NB4 (cell line): Measurements from ENCODE around the gene MEF2B.

ENCODE experiments used
- DNase-seq: peaks from one replicate; pipeline ENCODE4 v3.0.0; 2010; ENCODE audit warnings: low read depth
- H3K4me3 ChIP-seq: one replicate; pipeline ENCODE4 v1.5.1; 2011; ENCODE audit warnings: mild to moderate bottlenecking, low read depth, low read length, moderate library complexity
- MYC ChIP-seq: IDR thresholded peaks from 2 replicates; pipeline ENCODE4 v1.6.1; 2011; ENCODE audit warnings: low read depth, low read length
- POLR2A ChIP-seq: IDR thresholded peaks from 2 replicates; pipeline ENCODE4 v1.6.1; 2011; ENCODE audit warnings: mild to moderate bottlenecking; ENCODE audit not compliant: insufficient read length; ENCODE audit errors: extremely low read depth
- TF ChIP-seq, protein P1 (sequence below): IDR thresholded peaks from one replicate; pipeline ENCODE4 v1.5.1; 2012; ENCODE audit warnings: low read depth, low read length
- TF ChIP-seq, protein P2 (sequence below): IDR thresholded peaks from 2 replicates; pipeline ENCODE4 v1.6.1; 2011; ENCODE audit warnings: low read depth, low read length

MEF2B gene

DNA sequence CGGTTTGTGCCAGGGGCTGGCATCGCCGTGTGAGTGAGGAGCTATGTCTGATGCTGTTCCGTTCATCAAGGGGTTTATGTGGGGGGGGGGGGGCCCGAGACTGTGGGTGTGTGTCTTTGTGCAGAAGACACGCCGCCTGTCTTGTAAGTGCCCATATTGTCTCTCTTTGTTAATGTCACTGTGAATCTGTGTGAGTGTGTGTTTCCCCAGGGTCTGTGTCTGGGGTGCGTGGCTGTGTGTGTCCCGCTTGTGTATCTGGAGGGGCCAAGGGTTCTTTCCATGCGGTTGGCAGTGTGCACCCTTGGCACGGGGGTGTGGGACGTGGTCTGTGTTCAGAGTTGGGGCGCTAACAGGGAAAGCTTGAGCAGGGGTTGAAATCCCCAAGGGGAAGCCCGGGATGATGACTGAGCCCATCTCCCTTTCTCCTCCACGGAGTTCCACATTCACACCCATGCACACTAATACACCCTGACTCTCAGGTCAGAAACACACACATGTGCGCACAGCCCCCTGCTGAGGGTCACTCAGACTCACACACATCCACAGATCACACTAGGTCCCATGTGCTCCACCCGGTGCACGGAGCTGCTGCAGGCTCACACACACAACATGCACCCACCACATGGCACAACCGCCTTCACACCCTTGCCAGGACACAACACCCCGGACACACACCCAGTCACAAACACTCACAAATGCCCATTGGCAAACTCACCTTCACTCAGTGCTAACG, 43.5 kb upstream of the MEF2B start:
- no peak for DNase-seq
- no peak for TF ChIP-seq POLR2A
- no peak for TF ChIP-seq MYC
- H3K4me3 ChIP-seq = no peak overlapping the region

DNA sequence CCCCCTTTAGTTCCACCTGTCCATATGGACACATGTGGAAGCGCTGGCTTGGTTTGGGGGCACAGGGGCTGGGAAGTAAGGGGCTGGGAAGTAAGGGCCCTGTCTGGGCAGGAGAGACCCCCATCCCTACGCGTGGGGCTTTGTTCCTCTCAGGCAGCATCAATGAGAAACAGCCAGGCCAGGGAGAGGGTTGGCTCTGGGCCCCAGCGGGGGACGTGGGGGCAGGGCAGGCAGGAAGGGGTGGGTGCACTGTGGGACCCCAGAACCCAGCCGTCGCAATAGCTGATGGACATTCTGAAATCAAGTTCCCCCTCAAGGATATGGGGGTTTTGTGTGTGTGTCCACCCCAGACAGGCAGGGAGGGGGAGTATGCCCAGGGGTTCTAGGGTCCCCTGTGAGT, 42.9 kb upstream of the MEF2B start:
- H3K4me3 ChIP-seq = no peak overlapping the region
- no peak for DNase-seq
- TF ChIP-seq POLR2A (no peak), MYC (no peak)
- TF ChIP-seq, protein P1, sequence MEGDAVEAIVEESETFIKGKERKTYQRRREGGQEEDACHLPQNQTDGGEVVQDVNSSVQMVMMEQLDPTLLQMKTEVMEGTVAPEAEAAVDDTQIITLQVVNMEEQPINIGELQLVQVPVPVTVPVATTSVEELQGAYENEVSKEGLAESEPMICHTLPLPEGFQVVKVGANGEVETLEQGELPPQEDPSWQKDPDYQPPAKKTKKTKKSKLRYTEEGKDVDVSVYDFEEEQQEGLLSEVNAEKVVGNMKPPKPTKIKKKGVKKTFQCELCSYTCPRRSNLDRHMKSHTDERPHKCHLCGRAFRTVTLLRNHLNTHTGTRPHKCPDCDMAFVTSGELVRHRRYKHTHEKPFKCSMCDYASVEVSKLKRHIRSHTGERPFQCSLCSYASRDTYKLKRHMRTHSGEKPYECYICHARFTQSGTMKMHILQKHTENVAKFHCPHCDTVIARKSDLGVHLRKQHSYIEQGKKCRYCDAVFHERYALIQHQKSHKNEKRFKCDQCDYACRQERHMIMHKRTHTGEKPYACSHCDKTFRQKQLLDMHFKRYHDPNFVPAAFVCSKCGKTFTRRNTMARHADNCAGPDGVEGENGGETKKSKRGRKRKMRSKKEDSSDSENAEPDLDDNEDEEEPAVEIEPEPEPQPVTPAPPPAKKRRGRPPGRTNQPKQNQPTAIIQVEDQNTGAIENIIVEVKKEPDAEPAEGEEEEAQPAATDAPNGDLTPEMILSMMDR = no peak
- TF ChIP-seq, protein P2, sequence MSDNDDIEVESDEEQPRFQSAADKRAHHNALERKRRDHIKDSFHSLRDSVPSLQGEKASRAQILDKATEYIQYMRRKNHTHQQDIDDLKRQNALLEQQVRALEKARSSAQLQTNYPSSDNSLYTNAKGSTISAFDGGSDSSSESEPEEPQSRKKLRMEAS = no peak

DNA sequence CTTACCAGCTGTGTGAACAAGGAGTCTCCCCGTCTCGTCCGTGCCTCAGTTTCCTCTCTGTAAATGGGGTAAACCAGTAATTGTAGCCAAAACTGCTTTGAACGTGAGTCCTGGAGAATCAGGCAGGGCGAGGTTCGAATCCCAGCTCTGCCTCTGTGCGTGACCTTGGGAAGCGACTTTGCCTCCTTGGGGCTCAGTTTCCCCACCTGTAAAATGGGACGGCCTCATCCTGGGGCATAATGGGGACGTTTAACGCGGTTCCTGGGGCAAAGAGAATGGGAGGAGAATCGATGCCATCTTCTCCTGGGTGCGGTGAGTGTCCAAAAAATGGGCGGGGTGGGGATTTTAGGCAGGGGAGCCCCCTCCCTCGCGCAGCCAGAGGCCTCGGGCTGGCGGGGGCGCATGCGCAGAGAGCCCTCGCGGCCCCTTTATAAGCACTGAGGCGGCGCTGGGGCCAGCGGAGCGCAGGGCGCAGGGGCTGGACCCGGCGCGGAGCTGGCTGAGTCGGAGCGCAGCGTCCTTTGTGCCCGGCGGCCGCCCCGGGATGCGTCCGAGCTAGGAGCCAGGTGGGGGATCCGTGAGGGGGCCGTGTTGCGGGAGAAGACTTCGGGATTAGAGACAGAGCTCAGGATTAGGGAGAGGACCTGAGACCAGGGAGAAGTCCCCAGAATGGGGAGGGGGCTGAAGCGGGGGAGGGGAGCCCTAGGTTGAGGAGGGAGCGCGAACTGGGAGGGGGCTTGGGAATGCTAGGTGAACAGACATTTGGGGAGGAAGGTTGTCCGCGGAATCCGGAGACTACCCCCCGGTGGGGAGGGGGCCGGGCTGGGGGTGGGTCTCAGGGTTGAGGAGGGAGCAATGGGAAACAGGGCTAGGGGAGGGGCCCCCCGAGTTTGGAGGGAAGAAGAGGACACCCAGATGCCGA, 41.7 kb upstream of the MEF2B start, which contains the start of gene NCAN:
TSS of gene NCAN (plus strand) at position 460 of the 922 bp plus-strand sequence. CDS start 4,996 bp downstream, outside the sequence.
- H3K4me3 ChIP-seq = no peak within 1 kb of the TSS
- TF ChIP-seq, protein P2 = no peak
- TF ChIP-seq MYC (no peak), POLR2A (no peak)
- TF ChIP-seq, protein P1 = no peak
- DNase-seq = no peak

DNA sequence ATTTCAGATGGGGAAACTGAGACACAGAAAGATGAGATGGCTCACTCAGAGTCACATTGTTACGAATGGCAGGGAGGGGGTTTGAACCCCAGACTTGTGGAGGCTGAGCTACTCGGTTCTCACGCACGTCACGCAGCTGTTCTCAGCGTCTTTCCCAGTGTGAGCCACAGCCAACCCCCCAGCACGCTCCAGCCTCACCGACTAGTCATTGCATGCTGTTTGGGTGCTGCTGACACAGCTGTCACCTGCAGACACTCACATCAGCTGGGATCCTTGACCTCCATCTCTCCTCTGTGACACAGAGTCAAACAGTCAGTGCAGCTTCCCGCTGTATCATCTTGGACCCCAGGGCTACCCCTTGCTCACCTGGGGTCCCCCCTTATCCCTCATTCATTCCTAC, 39.3 kb upstream of the MEF2B start:
- no peak for TF ChIP-seq POLR2A
- TF ChIP-seq, protein P2 = no peak
- TF ChIP-seq, protein P1 = no peak
- TF ChIP-seq MYC = no peak
- DNase-seq = no peak
- no peak overlapping the region for H3K4me3 ChIP-seq

DNA sequence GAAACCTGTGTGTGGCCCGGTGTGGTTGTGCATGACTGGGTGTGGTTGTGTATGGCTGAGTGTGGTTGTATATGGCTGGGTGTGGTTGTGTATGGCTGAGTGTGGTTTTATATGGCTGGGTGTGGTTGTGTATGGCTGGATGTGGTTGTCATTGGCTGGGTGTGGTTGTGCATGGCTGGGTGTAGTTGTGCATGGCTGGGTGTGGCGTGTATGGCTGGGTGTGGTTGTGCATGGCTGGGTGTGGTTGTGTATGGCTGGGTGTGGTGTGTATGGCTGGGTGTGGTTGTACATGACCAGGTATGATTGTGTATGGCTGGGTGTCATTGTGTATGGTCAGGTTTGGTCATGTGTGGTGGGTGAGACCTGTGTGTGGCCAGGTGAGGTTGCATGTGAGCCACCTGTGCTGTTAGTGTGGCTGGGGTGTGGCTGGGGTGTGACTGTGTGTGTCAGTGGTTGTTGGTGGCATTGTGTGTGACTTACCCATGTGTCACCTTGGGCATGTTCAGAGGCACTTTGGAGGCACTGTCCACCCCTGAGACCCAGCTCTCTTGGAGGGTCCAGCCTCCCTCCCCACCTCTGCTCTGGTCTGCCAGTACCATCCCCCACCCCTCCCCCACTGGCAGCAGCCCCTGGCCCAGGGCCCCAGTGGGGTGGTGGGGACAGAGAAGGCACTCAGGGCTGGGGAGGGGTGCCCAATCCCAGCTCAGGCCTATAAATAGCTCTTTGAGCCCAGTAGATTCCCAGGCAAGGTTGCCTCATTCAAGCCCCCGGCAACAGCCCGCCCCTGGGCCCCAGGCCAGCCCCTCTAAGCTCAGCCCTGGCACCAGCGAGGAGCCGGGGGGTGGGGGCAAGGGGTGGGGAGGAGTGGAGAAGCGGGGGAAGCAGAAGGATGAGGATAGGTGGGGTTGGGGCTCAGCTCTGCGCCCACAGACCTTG, 37.8 kb upstream of the MEF2B start:
- H3K4me3 ChIP-seq = no peak overlapping the region
- no peak for TF ChIP-seq MYC
- TF ChIP-seq, protein P1 = no peak
- no peak for TF ChIP-seq POLR2A
- no peak for DNase-seq

DNA sequence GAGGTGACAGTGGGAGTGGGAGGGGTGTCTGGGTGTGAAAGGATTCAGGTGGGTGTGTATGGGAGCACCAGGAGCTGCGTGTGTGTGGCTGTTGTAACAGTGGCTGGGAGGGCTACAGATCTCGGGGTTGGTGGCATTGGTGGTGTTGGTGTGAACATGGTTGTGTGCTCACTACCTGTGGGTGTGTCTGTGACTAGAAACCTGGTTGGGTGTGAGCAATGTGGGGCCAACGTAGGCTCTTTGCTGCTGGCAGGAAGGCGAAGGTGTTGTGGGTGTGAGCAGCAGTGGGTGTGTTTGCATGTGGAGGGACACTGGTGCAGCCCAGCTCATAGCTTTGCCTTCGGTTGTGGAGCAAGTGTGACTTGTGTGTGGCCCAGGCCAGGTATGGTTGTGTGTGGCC, 36.9 kb upstream of the MEF2B start:
- TF ChIP-seq POLR2A (no peak), MYC (no peak)
- TF ChIP-seq, protein P1 = no peak
- TF ChIP-seq, protein P2 = no peak
- H3K4me3 ChIP-seq = no peak overlapping the region
- DNase-seq = no peak
